Forelimb muscle (tissue), 1 donor: Measurements from ENCODE around the gene RPL19. TPM values are rescaled to one million over a fixed set of nuclear protein-coding genes. Genes with fewer than 3 reads are reported as not detected.

Source experiments
- DNase-seq: peaks from one replicate; pipeline ENCODE4 v3.0.0-alpha.2; 2013; ENCODE audit warnings: low read depth
- polyA plus RNA-seq: library from polyadenylated mRNA; unstranded; fragments of 120-200 nt; gene quantifications from one replicate; pipeline ENCODE4 v1.2.1, GENCODE V29; 2013; ENCODE audit not compliant: insufficient read length

RPL19 gene
- polyA plus RNA-seq, 1 donor = 2,814 TPM

DNA sequence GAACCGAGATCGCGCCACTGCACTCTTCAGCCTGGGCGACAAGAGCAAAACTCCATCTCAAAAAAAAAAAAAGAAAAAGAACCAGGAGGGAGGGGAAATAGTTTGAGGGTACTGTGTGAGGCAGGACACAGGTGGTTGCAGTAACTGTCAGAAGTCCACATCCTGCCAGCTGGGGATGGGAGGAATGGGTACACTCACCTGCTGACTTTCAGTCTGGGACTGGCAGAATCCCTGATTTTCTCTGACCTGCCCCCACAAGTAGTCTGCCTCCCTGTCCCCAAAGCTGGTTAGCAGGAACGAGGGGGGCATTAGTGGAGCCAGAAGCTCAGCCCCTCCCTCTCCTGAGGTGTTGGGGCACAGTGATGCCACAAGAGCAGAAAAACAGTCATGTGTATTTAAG lies 27.0 kb upstream of the RPL19 start:
- DNase-seq = no peak

DNA sequence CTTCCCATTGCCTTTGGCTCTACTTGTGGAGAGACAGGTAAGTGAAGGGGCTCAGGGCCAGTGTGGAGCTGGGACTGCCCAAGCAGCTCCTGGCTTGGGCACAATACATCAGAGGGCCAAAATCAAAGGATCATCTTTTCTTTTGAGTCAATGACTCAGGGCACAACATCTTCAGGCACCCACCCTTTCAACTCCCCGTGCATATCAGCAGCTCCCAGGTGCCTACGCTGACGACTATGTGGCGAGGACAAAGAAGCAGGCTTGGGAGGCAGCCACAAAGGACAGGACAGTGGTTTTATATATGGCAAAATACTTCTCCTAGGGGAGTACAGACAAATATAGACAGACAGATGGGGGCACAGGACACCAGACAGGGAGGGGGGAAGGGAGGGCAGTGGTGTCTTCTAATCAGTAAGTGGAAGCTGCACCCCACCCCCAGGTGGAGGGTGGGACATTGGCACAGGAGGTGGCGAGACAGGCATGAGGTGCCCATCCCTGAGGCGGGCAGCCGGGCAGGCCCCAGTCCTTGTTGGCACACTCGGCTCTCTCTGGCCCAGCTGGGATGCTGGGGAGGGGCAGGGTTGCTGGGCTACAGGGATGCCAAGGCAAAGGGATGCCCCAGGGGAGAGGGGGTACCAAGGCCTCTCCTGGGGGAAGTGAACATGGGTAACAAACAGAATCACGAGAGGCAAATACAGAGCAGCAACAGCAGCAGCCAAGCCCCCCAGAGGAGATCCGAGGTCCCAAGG lies 26.4 kb upstream of the RPL19 start:
- DNase-seq = no peak

DNA sequence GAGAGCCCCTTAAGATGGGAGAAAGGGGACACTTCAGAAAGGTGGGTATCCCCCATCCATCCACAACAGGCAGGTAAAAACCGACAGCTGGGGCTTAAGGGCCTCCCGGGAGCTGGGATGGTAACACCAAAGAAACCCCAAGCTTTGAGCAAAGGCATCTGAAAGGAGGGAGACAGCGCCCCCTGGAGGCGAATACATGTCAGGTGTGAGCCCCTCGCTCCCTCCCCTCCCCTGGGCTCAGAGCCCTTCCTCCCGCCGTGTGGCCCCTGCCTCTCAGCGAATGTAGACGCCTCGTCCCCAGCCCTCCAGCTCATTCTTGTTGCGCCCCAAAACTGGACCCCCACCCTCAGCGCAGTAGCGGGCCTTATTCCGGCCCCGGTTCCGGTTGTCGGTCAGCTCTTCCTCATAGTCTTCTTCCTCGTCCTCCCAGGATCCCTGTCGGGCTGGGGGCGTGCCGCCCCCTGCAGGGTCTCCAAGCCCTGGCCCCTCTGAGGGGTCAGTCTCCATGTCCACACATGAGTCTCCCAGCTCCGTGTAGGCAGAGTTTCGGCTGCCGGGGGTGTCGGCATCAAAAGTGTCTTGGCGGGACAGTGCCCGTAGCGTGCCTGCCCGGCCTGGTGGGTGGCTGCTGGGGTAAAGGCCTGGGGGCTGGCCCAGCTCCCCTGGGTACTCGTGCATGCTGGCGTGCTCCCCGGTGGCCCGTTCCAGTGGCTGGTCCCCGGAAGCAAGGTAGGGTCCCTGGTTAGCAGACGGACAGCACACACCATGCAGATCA lies 25.0 kb upstream of the RPL19 start:
- DNase-seq = no peak

DNA sequence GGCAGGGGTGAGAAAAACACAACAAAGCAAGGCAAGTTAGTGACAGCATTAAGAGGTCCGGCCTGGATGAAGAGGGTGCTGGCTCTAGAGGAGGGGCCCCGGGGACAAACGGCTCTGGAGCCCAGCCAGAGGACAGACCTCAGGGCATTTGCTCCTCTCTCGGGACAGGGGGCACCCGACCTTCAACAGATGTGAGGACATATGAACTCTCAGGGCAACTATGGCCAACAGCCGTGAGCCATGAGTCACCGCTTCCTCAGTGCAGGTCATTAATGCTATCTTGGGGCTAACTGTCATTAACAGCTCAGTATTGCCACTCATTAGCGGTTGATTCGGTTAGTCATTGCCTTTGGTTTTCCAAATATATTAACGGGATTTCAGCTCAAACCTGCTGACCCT lies 24.4 kb upstream of the RPL19 start:
- DNase-seq = no peak

DNA sequence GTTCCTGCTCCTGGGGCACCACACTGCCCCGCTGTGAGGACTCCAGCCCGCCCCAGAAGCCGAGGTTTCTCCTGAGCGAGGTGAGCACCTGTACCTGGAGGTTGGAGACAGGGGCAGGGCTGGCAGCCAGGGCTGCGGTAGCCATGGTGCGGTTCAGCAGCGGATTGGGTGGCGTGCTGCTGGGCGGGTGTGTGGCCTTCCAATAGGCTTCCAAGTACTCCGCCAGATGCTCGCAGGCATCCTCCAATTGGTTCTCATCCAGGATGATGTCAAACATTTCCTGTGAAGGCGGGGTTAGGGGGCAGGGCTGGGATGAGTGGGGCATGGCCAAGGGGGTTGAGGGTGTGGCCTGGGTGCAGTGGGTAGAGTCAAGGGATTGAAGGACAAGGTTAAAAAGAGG lies 22.8 kb upstream of the RPL19 start:
- no peak for DNase-seq

DNA sequence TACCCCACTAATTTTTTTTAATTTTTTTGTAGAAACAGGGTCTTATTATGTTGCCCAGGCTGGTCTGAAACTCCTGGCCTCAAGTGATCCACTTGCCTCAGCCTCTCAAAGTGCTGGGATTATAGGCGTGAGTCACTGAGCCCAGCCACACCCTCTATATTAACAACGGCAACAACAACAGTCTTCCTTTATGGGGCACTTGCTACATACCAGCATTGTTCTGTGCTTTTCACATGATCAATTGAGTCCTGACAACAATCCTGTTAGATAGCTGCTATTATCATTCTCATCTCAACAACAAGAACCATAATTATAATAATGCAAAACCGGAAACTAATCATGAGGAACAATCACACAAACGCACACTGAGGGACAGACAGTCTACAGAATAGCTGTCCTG lies 21.5 kb upstream of the RPL19 start:
- DNase-seq = no peak

DNA sequence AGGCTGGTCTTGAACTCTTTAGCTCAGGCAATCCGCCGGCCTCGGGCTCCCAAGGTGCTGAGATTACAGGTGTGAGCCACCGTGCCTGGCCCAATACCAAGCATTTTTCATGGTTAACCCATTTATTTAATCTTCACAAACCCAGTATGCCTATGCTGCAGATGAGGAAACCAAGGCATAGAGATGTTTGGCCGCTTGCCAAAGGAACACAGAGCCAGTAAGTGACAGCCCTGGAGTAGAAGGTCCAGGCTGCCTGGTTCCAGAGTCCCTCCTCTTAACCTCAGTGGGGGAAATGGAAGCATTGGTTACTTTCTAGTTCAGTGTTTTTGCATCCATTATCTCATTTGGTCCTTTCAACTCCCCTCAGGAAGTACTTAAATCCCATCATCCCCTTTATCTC lies 18.8 kb upstream of the RPL19 start:
- DNase-seq = no peak

DNA sequence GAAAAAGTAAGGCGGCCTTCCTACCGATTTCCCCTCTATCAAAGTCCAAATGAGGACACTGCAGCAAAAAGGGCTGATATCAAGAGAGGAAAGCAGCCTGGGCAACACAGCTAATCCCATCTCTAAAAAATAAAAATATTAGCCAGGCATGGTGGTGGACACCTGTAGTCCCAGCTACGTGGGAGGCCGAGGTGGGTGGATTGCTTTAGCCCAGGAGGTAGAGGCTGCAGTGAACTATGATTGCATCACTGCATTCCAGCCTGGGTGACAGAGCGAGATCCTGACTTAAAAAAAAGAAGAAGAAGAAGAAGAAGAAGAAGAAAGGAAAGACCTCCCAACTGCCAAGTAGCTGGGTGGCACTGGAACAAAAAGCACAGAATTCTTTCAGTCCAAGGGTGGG lies 17.0 kb upstream of the RPL19 start:
- DNase-seq = no peak

DNA sequence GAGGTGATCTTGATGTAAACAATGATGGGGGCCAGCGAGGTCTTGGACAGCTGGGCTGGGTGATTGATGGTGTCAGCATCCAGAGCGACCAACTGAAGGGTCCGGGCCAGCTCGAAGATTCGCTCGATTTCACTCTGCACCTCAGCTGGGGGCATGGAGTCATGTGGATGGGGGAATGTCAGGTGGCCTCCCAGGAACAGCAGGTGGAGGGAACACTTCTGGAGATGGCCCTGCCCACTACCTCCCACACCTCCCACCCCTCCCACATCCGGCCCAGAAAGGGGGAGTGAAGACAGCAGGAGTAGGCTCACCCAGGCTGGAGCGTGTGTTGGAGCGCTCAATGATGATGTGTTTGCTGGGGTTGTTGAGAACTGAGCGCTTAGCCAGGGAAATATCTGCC lies 16.4 kb upstream of the RPL19 start:
- DNase-seq = no peak

DNA sequence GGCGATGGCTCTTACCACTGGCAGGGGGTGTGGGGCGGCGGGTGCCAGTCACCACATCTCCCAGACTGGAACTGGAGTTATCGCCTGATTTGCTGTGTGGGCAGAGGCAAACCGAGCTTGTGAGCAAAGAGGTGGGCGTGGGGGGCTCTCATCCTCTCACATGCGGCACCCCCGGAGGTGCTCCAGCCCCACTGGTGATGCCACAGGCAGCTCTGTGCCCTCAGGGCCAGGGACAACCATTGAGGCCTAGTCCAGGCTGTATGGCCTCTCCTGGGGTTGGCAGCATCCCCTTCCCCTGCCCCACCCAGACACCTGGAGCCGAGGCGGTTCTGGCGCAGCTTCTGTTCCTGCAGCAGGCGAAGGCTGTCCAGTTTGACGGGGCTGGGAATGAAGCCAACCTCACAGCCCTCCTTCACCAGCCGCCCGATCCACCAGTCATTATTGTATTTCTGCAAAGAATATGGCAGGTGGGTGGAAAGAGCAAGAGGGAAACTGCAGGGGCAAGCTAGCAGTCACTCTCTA lies 13.5 kb upstream of the RPL19 start:
- DNase-seq = no peak

DNA sequence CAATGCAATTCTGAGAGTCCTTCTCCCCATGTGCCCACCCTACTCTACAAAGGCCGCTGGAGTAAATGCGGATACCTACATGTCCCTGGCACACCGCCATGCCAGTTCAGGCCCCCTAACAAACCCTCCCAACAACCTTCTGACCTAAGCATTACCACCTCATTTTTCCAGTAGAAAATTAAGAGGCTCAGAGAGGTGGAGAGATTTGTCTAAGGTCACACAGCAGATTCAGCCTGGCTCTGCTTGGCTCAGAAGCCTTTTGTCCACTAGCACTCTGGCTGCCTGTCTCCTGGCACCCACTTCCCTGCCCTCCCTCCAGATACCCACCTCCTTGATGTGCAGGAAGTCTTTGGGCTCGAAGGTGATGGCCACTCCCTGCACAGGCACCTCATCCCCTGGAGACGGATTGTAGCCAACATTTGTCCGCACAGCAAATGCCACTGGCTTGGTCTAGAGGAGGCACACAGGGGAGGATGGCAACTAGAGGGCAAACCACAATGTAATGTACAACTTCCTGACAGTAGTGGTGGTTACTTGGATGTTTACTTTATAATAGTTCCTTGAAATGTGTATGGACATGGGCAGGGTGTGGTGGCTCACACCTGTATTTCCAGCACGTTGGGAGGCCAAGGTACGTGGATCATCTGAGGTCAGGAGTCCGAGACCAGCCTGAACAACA lies 12.8 kb upstream of the RPL19 start:
- DNase-seq = no peak

DNA sequence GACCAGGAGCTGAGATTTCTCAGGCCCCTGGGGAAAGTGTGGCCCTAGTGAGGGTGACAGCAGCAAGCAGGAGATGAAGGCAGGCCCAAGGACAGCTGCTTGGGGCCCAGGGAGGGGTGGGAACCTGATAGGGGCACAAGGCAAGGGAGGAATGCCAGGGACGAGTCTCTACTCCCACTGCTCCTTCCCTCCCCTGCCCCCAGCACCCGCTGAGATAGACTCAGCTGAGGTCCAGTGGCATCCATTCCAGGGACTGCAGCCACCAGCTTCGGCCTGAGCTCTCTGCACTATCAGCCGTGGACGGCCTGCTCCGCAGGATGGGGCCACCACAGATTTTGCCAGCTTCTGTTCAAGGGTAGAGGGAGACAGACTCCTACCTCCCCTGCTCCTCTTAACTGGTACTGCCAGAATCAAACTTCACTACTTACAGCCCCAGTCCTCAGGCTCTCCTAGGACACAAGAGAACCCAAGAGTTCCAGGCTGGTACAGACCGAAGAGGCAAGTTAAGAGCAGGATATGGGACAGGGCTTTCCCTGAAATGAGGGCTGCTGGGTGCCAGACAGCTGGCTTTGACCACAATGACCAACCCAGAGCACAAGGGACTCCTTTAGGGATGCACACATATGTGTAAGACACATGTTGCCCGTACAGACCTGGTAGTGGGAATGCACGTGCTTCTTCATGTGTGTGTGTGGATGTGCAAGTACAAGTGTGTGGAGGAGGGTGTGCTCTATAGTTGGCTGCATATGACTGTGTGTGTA lies 8.2 kb upstream of the RPL19 start:
- DNase-seq = no peak

DNA sequence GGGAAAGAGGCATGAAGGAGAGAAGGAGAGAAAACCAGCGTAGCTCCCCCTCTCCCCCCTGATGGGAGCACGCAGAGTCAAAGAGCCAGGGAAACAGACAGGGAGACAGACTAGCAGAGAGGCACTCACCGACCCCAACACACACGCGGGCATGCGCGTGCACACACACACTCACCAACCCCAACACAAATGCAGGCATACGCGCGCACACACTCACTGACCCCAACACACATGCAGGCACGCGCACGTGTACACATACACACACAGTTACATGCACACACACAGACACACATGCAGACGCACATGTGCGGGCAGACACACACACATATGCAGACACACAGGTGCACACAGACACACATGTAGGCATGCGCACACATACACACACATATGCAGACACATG lies 7.2 kb upstream of the RPL19 start:
- no peak for DNase-seq

DNA sequence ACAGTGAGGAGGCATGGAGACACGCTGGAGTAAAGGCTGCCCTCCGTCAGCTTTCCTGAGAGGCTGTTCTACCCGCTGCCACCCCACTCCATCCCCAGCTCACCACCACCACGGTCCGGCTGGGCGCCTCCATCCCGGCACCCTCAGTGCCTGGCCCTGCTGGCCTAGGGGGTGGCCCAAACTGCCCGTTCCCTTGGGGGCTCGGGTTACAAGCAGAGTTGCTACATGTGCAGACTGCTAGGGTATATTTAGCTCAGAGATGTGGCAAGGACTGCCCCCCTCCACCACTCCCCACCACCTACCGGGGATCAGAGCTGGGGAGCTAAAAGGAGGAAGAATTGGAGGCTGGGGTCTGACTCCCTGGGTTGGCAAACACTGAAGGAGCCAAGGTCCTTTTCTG lies 6.7 kb upstream of the RPL19 start:
- DNase-seq = no peak

DNA sequence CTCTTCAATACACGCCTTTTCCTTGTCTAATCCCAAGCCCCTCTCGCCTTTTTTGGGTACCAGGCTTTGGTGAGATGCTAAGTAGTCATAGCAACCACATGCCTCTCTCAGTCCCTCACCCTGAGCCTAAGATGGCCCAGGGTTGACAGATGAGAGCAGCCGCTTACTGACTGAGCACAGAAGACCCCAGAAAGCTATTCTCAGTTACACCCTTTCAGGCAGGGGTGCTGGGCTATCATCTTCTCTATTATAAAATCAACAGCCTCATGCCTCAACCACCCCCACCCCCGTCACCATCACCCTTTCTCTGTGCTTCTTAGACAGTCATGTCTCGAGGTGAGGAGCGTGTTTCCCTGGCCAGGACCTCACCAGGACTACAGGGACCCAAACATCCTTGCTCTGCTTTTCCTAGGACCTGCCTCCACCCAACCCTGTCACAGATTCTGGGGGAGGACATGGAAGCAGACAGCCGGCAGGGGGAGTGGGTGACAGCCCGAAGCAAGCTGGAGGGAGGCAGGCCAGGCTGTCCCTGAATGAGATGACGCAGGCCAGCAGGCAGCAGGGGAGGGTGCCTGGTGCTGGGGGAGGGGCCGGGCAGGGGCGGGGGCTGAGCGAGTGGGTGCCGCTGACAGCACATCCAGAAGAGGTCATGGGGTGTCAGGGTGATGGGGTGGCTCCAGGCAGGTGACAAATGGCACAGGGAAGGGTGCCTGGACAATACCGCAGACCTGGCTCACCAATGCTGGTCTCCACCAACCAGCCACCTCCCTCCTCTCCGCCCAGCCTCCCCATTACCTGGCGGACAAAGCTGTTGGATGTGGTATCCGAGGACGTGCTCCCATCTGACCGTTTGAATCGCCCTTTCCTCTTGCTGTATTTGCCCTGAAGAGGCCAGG lies 5.7 kb upstream of the RPL19 start:
- no peak for DNase-seq

DNA sequence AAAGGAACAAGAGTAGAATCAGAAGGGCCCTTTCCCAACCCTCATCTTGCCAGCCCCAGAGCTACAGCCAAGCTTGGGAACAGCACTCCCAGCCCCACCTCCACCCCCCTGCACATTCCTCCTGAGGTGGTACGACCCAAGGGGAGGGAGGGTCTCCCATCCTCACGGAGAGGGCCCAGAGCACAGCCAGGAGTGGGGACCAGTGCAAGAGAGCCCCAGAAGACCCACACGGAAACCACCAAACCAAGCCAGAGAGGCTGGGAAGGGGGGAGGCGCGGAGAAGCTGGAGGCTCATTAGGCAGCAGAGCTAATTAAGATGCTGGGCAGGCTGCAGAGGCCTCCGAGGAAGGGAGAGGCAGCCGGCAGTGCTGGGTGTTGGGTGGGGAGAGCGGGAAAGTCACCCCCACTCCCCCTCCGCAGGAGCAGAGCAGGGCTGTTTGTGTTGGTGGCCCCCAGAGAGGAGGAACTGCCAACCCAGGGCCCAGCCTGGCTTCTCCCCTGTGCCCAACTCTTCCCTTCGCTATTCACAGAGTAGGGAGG lies 5.0 kb upstream of the RPL19 start:
- no peak for DNase-seq

DNA sequence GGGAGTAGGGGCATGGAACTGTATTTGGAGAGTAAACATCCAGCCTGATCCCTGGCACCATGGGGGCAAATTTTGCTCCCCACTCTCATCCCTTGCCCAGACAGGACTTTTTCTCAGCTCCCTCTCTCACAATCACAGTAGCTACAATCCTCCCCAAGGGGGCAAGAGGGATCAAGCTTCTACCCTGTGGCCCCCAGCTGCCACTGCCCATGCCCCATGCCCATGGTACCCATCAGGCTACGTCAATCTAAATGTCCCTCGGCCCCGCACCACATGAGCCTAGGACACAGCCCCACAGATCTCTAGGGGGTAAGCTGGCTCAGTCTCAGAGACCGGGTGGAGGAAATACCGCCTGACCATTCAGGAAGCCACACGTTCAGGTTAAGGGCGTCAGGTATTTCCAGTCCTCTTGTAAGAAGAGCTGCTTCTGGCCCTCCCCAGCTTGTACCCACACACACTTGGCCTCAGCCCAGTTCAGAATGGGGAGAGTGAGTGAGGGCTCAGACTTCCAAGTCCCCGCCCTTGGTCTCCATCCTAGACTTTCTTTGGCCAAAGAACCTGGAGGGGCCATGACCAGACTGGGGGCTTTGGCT lies 4.4 kb upstream of the RPL19 start:
- no peak for DNase-seq

DNA sequence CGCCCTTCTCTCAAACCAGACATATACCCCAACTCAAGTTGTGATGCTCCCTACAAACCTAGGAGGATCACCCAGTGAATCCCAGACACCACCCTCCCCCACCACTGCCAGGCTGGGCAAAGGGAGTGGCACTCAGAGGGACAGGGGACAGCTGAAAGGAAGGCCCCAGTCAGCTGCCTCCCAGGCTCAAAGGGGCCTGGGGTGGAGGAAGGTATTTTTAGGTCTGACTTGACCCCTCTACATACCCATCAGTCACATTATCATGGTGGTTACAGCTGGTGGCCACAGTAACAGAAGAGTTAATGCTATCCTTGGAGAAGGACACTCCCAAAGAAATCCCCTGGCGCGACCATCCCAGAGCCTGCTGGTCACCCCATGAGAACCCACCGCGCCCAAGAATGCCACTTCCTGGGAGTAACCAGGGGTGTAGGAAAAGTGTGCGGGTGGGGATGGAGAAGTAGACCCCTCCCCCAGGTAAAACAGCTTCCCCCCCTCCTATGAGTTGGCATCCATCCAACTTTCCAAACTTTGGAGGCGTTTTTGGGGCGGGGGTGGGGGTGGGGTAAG lies 3.8 kb upstream of the RPL19 start:
- DNase-seq = no peak

DNA sequence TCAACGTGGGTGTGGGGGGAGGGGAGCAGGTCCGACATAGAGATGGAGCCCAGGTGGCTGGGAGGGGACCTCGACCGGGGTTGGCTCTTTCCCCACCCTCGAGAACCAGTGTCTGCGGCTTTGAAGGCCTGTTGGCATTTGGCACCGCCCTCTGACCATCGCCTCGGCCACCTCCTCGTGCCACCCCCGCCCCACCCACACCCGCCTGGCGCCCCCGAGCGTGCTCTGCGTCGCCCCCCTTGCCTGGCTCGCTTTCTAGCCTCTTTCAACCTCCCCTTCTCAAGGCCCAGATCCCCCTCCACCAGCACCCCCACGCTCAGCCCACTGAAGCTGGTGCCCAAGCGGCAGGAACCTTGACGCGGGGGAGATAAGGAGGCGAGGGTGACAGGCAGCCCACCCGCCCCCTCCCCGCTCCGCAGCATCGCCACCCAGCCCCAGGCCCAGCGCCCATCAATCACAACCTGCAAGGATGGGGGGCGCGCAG lies 3.2 kb upstream of the RPL19 start:
- DNase-seq = no peak
